Activated CD4-positive, alpha-beta T cell treated with anti-CD3 and anti-CD28 coated beads, Interleukin-2, amount 50 U/mL, for 1 hour (primary cell): Measurements from ENCODE around the gene IFNA6.
A peak's percentile ranks its signal among the peaks of the same experiment; 100 is the strongest.
"Not testable (repeated sequence)": the region's sequence is repeated elsewhere in the genome, so short reads cannot be mapped to it uniquely, and the experiment has no call there.

Source experiments
- DNase-seq: peaks from one replicate; pipeline ENCODE4 v3.0.0-alpha.2; 2020

The IFNA6 gene

GRCh38 chr9:21350787-21351186 lies at the start of gene IFNA6:
TSS of gene IFNA6 (minus strand) at chr9:21350887. CDS start at chr9:21350887, 0 bp downstream.
- DNase-seq: no peak

- no peak for DNase-seq
Measured at GRCh38 chr9:21399956-21400355, 49.3 kb upstream of the IFNA6 start.

DNA sequence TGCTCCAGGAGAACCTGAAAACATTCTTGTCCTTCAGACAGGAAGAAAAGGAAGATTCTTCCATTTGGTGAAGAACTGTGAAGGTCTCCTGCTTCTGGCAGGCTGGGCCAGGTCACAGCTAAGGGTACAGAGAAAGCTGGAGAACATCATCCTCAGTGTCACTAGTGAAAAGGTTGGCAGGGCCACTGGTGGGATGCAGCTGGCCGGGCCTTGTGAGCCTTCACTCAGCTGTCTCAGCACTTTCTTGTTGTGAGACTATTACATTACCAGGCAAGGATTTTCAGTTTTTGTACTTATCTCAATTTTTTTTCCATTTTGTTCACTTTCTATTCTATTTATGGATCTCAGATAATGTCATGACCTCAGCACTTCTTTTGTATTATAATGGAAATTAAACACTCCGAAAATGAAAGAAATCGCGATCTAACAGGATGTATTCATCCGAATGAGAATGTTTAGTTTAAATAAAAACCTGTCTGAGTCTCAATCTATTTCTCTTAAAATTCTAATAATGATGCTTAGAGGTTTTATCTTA lies 48.3 kb upstream of the IFNA6 start:
- no peak for DNase-seq

GRCh38 chr9:21395778-21396717 lies 45.4 kb upstream of the IFNA6 start:
- peak; percentile 61 for DNase-seq

- DNase-seq: no peak
Measured at GRCh38 chr9:21392270-21392669, 41.6 kb upstream of the IFNA6 start.

DNA sequence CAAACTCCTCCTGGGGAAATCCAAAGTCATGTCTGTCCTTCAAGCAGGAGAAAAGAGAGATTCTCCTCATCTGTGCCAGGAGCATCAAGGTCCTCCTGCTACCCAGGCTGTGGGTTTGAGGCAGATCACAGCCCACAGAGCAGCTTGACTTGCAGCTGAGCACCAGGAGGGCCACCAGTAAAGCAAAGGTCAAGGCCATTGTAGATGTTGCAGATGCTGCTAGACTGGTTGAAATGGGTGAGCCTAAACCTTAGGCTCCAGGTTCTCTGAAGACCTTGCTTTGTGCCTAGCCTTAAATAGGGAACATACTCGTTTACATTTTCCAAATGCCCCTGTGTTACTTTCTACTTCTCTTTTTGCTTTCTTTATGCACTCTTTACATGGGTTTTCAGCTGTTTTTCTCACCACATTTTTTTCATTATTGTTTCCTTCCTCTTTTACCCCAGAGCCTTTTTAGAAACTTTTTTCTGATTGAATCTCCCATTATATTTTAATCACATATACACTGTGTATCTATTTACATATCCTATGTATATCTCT lies 34.5 kb upstream of the IFNA6 start, which contains the start of gene IFNA2:
TSS of gene IFNA2 (minus strand) at position 268 of the 540 bp plus-strand sequence. CDS start at position 199, 69 bp downstream.
- DNase-seq: no peak

- no peak for DNase-seq
Measured at GRCh38 chr9:21383627-21384026, 32.9 kb upstream of the IFNA6 start.

- DNase-seq: no peak
Measured at GRCh38 chr9:21381448-21382339, 31.0 kb upstream of the IFNA6 start.

DNA sequence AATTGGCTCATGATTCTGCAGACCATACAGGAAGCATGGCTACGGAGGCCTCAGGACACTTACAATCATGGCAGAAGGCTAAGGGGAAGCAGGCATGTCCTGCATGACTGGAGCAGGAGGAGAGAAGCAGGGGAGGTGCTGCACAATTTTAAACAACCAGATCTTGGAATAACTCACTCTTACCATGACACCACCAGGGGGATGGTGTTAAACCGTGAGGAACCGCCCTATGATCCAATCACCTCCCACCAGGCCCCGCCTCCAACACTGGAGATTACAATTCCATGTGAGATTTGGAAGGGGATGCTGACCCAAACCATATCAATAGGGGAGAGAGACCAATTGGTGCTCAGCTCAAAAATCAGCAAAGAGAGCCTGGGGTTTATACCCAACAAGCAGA lies 20.8 kb upstream of the IFNA6 start:
- not testable (repeated sequence) for DNase-seq

DNA sequence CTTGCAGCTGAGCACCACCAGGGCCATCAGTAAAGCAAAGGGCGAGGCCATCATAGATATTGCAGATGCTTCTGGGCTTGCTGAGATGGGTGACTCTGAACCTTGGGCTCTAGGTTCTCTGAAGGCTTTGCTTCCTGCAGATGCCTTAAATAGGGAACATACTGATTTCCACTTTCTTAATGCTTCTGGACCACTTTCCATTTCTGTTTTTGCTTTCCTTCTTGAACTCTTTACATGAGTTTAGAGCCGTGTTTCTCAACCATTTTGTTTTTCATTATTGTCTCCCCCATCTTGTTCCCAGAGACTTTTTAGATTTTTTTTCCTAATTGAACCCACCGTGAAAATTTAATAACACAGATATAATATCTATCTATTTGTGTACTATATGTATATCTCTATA lies 17.3 kb upstream of the IFNA6 start, which contains the start of gene IFNA13:
TSS of gene IFNA13 (minus strand) at position 101 of the 400 bp plus-strand sequence. CDS start at position 54, 47 bp downstream.
- DNase-seq: no peak

DNA sequence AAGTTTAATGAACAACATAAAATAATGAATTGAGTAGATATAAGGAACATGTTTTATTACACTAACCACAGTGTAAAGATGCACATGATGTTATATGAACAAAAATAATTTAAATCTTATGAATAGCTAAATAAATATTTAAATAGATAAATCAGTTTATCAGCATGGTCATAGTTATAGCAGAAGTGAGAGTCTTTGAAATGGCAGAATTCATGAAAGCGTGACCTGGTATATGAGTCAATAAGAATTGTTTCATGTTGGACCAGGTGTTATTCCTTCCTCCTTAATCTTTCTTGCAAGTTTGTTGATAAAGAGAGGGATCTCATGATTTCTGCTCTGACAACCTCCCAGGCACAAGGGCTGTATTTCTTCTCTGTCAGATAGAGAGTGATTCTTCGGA lies 16.5 kb upstream of the IFNA6 start:
- not testable (repeated sequence) for DNase-seq

DNA sequence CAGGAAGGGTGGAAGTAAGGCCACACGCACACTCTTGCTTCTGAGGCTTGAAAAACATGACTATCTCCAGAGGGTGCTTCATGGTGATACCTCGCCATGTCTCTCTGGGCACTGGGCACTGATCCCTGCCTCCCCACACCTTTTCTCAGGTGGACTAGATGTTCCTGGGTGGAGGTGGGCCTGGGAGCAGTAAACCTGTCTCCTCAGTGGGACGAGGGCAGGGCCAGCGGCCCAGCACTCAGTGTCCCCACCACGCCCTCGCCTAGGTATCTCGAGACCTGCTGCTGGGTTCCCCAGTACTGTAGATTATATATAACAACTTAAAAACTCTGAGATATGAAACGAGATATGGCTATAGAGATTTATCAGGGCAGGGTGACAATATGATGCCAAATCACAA lies 11.6 kb upstream of the IFNA6 start:
- DNase-seq: no peak

DNA sequence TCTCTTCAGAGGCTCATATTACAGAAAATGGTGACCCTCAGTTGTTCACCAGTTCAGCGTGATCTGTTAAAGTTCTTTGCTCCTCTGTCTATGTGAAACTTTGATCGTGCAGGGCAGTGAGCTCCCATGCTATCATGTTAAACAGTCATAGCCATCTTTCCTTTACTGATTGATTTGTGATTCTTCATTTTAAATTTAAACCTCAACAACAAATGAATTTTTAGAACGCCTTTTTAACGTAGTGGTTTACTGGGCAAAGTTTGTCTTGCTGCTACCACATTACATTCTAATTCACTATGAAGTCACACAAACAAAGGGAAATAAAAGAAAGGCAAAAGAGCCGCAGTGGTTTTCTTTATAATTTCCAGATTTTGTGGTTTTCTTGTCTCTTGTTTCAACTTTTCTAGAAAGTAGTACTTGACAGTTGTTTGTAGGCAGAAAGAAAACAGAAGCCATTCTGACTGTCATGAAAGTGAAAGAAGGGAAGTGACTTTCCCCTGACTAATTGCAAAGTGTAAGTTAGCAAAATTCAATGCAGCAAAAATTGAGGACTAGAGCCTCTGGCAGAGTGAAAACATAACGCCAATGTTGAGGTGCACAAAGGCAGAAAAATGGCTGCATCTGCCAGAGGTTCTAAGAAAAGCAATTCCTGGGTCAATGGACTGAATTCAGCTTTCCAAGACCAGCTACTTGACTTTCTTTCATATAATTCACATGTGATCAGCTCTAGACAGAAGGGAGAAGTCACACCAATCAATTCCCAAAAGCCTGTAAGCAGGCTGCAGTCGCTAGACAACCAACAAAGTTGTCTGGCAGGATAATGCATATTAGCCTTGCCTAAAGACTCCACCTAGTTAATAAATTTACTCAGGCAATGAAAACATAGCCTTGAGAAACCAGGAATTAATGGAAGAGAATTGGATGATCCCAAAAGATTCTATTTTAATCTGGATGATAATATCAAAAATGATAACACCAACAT lies 7.1 kb upstream of the IFNA6 start:
- DNase-seq: no peak

GRCh38 chr9:21348430-21348970 lies 2.2 kb downstream of the IFNA6 start:
- no peak for DNase-seq

DNA sequence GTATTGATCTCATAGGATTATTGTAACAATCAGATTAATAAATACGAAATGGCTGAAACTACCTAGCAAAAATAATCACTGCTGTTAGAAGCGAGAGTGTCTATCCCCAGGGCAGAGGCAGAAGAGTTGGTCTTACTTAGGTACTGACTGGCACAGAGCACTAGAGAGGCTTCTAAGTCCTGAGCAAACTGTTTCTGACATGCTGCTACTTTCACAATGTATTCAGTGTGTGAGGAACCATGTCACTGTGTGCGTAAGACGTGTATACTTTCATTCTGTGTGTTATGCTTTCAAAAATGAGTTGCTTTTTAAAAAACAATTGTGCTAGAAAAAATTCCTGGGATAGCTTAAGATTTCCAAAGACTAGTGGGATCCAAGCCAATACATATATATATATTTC lies 10.0 kb downstream of the IFNA6 start:
- DNase-seq: no peak

- DNase-seq: no peak
Measured at GRCh38 chr9:21336457-21336856, 14.2 kb downstream of the IFNA6 start.

DNA sequence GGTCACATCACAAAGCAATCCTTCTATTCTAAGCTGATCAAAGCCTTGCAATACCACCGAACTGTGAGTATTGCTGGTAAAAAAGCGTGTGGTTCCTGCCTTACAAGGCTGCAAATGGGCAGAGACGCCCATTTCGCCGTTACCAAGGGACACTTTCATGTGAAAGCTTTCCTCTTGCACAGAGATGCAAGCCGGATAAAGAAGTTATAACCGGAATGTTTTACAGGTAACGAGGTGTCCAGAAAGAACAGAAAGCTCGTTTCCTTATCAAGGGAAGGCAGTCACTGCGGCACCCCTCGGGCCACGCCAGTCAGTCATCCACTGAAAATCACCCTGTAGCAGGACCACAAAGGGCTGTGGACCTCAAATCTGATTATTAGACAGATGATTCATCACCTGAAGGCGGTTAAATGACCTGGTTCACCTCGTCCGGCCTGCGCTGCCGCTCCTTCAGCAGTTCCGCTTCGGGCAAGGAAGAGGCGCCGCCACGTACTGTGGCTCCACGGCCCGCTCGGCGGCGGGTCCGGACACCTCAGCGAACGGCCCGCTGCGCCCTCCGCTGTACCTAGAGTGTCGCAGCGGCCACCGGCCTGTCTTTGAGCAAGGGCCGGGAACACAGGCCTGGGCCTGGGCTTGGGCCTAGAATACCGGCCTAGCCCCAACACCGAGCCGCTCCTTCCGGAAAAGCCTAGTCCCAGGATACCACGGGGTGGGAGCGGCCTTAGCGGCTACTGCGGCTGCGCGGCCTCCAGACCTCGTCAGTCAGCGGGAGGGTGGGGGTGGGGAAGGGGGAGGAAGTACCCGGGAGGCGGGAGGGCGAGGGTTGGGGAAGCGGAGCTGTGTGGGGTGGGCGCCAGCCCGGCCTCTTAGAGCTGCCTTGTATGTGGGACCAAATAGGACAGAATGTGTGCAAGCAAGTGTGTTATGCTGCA lies 15.7 kb downstream of the IFNA6 start, which contains the start of gene KLHL9:
TSS of gene KLHL9 (minus strand) at position 704 of the 932 bp plus-strand sequence. CDS start at position 159, 545 bp downstream.
- peak; percentile 83 for DNase-seq

GRCh38 chr9:21333226-21333625 lies 17.5 kb downstream of the IFNA6 start:
- DNase-seq: no peak

DNA sequence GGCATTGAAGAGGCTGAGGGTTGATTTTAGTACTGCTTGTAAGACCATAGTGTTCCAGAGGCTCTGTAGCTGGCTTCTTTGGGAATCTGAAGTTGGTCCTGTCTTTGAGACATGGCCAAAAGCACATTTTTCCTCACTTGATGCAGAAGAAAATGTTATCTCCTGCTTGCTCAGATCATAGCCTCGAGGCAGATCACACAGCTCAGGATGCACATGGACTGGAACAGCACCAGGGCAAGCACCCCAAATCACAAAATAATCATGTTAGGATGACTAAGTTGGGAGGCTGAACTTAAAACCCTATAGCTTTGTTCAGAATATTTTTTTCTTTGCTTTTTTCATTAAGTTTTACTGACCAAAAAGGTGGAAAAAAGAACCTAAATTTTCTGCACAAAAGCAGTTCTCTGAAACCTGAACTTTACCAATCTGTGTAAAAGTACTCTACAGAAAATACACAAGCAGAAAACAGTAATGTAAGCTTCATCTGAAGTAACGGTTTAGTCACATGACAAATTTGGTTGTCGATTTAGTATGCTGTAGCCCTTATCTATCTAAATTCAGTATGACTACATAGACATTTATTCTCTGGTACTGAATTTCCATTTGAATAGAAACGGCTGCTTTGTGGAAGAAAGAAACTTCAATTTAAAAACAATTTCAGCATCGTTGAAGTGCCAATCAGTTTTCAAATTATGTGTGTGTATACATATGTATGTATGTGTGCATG lies 18.8 kb downstream of the IFNA6 start:
- DNase-seq: no peak
